IMR-90 (cell line): Measurements from ENCODE around the gene DYRK1B. TPM values are rescaled to one million over a fixed set of nuclear protein-coding genes. Genes with fewer than 3 reads are reported as not detected.

Source experiments
- ATAC-seq: fragments of 200-7000 bp; cut with Tn5 transposase; 2 replicates; pipeline ENCODE4 v1.9.1; 2020; ENCODE audit warnings: low read depth, mild to moderate bottlenecking, moderate library complexity
- BruUV-seq: library from RNA; stranded (reverse); fragments of 400-500 nt; replicated peaks from 2 replicates; lab custom pipeline; 2021; lab: Mats Ljungman, UMichigan
- CTCF ChIA-PET: fragments of 300-600 bp; formaldehyde crosslinking; extraction: SDS; loops from one replicate; lab custom pipeline; 2021; ENCODE audit warnings: antibody characterized with exemption; lab: Yijun Ruan, JAX
- POLR2A ChIA-PET: fragments of 300-600 bp; sonication (Branson Sonifier 250); formaldehyde crosslinking; loops from one replicate; lab custom pipeline; 2022; ENCODE audit warnings: antibody characterized with exemption; ENCODE audit not compliant: unreplicated experiment; lab: Charles Lee
- DNase-seq: peaks from one replicate; pipeline ENCODE4 v3.0.0; 2013
- H2AFZ ChIP-seq: replicated peaks from 2 replicates; pipeline ENCODE3; 2013; ENCODE audit warnings: low read length, mild to moderate bottlenecking; ENCODE audit not compliant: poor library complexity
- H2AK5ac ChIP-seq: 2 replicates; pipeline ENCODE4 v1.6.1; 2013; ENCODE audit warnings: low read depth, low read length, inconsistent platforms
- H2AK9ac ChIP-seq: replicated peaks from 2 replicates; pipeline ENCODE3; 2013; ENCODE audit warnings: mild to moderate bottlenecking, low read depth, low read length, moderate library complexity; ENCODE audit not compliant: poor library complexity
- H2BK120ac ChIP-seq: 2 replicates; pipeline ENCODE4 v1.6.1; 2013; ENCODE audit warnings: low read depth, low read length, inconsistent platforms
- H2BK15ac ChIP-seq: 3 replicates; pipeline ENCODE4 v1.6.1; 2013; ENCODE audit warnings: low read depth, low read length, inconsistent platforms
- H2BK20ac ChIP-seq: 2 replicates; pipeline ENCODE4 v1.6.1; 2013; ENCODE audit warnings: low read depth, mild to moderate bottlenecking, inconsistent platforms, low read length, moderate library complexity
- H2BK5ac ChIP-seq: 2 replicates; pipeline ENCODE4 v1.6.1; 2013; ENCODE audit warnings: mild to moderate bottlenecking, low read depth, low read length, inconsistent platforms; ENCODE audit not compliant: poor library complexity, severe bottlenecking
- H3K14ac ChIP-seq: replicated peaks from 2 replicates; pipeline ENCODE4 v1.6.1; 2013; ENCODE audit warnings: low read depth, low read length, inconsistent platforms
- H3K18ac ChIP-seq: 2 replicates; pipeline ENCODE4 v1.6.1; 2013; ENCODE audit warnings: low read depth, low read length, control low read depth
- H3K23ac ChIP-seq: 2 replicates; pipeline ENCODE4 v1.6.1; 2013; ENCODE audit warnings: low read depth, low read length, inconsistent platforms
- H3K27ac ChIP-seq: 2 replicates; pipeline ENCODE4 v1.5.1; 2013; ENCODE audit warnings: mild to moderate bottlenecking, control low read depth, low read length; ENCODE audit not compliant: insufficient read depth
- H3K27me3 ChIP-seq: 2 replicates; pipeline ENCODE4 v1.6.1; 2013; ENCODE audit warnings: low read length; ENCODE audit not compliant: control insufficient read depth, insufficient read depth
- H3K36me3 ChIP-seq: 2 replicates; pipeline ENCODE4 v1.6.1; 2013; ENCODE audit warnings: low read length, mixed read lengths; ENCODE audit not compliant: control insufficient read depth, insufficient read depth
- H3K4ac ChIP-seq: 2 replicates; pipeline ENCODE4 v1.6.1; 2013; ENCODE audit warnings: low read depth, low read length, inconsistent platforms
- H3K4me1 ChIP-seq: 2 replicates; pipeline ENCODE4 v1.6.1; 2013; ENCODE audit warnings: low read length, mixed read lengths; ENCODE audit not compliant: control insufficient read depth, insufficient read depth
- H3K4me2 ChIP-seq: 2 replicates; pipeline ENCODE4 v1.6.1; 2013; ENCODE audit warnings: low read depth, mild to moderate bottlenecking, control low read depth, low read length, moderate library complexity
- H3K4me3 ChIP-seq: 2 replicates; pipeline ENCODE4 v1.5.1; 2013; ENCODE audit warnings: low read depth, mild to moderate bottlenecking, control low read depth, low read length, moderate library complexity; ENCODE audit not compliant: insufficient read depth
- H3K56ac ChIP-seq: 2 replicates; pipeline ENCODE4 v1.6.1; 2013; ENCODE audit warnings: low read length, inconsistent platforms; ENCODE audit not compliant: insufficient read depth; ENCODE audit errors: extremely low read depth
- H3K79me1 ChIP-seq, 2 experiments: 2 replicates each; pipeline ENCODE4 v1.6.1; 2013; ENCODE audit warnings: low read length in 2 of 2, inconsistent platforms in 1 of 2, low read depth in 1 of 2
- H3K9ac ChIP-seq: 2 replicates; pipeline ENCODE4 v1.6.1; 2013; ENCODE audit warnings: low read depth, low read length, control low read depth
- H3K9me1 ChIP-seq: 2 replicates; pipeline ENCODE4 v1.6.1; 2013; ENCODE audit warnings: low read length, inconsistent platforms; ENCODE audit not compliant: insufficient read depth
- H3K9me3 ChIP-seq: 2 replicates; pipeline ENCODE4 v1.6.1; 2013; ENCODE audit warnings: low read length; ENCODE audit not compliant: control insufficient read depth, insufficient read depth
- H4K20me1 ChIP-seq: 2 replicates; pipeline ENCODE4 v1.6.1; 2013; ENCODE audit warnings: low read length, inconsistent platforms; ENCODE audit not compliant: insufficient read depth
- H4K5ac ChIP-seq: 2 replicates; pipeline ENCODE4 v1.6.1; 2013; ENCODE audit warnings: mild to moderate bottlenecking, low read depth, low read length, control low read depth
- H4K8ac ChIP-seq, 2 experiments: 2 replicates each; pipeline ENCODE4 v1.6.1; 2013; ENCODE audit warnings: low read depth in 2 of 2, low read length in 2 of 2, control low read depth in 1 of 2, inconsistent platforms in 1 of 2
- H4K91ac ChIP-seq: 2 replicates; pipeline ENCODE4 v1.6.1; 2013; ENCODE audit warnings: low read depth, low read length, inconsistent platforms; ENCODE audit not compliant: insufficient read depth
- MAFK ChIP-seq: IDR thresholded peaks from 2 replicates; pipeline ENCODE4 v1.6.1; 2012; ENCODE audit warnings: low read depth, low read length, improper control_type of control experiment
- WGBS, 2 experiments: methylation state at CpG; one replicate each; pipeline versions ENCODE4 v1.1.5 to v1.1.7; 2013; ENCODE audit warnings: missing lambda C conversion rate in 2 of 2; ENCODE audit not compliant: insufficient read length in 1 of 2; ENCODE audit errors: extremely low coverage in 2 of 2; 5-methylcytosine and 5-hydroxymethylcytosine counted together
- dilution Hi-C: fragments of 300-500 bp; cut with HindIII; formaldehyde crosslinking; loops from one replicate; pipeline ENCODE4 v1.14.3; 2018; ENCODE audit warnings: low sequenced_read_pairs; ENCODE audit not compliant: unreplicated experiment
- in situ Hi-C: fragments of 300-500 bp; cut with MboI; formaldehyde crosslinking; loops from 3 replicates; pipeline ENCODE4 v1.14.3; 2019; ENCODE audit warnings: low sequenced_read_pairs, inconsistent platforms, mixed read lengths
- intact Hi-C: fragments of 100-400 bp; cut with micrococcal nuclease; formaldehyde crosslinking; loops from 2 replicates; pipeline ENCODE4 v1.10.0; 2022
- polyA plus RNA-seq, 3 experiments: library from polyadenylated mRNA; depleted of rRNA; stranded (reverse); fragments of >200 nt; gene quantifications; 2 replicates each; pipeline ENCODE4 v1.2.3, GENCODE V29; 2012; ENCODE audit warnings: low replicate concordance in 1 of 3
- total RNA-seq: library from RNA; depleted of rRNA; stranded (reverse); fragments of >200 nt; gene quantifications from 2 replicates; pipeline ENCODE4 v1.2.3, GENCODE V29; 2012

The DYRK1B gene
- total and polyA plus RNA-seq, 2 of the 4 experiments (the other 2 are of a cell fraction), result 2.7 to 11.4 TPM

GRCh38 chr19:39817888-39818561 lies 15.9 kb downstream of the DYRK1B start:
- CTCF ChIA-PET, result no interaction called here
- H3K14ac ChIP-seq, result no peak overlapping the region

More at GRCh38 chr19:39817888-39818561, 15.9 kb downstream of the DYRK1B start:
- Histone ChIP-seq H2AFZ (no peak overlapping the region), H3K18ac (no peak overlapping the region), H4K5ac (no peak overlapping the region), H3K4me2 (no peak overlapping the region), H4K91ac (no peak overlapping the region), H2AK9ac (no peak overlapping the region), H3K4me1 (no peaks in the 10 kb centered on the region), H3K27ac (no peak overlapping the region), H3K27me3 (no peaks in the 10 kb centered on the region), H3K79me1 (peaks cover 0 to 5% of the 10 kb centered on the region in 2 experiments; a peak in 1 of 4 replicates), H2BK20ac (no peak overlapping the region), H3K9ac (no peak overlapping the region), H2BK120ac (no peak overlapping the region), H2BK15ac (no peak overlapping the region), H2AK5ac (no peak overlapping the region), H3K23ac (no peak overlapping the region), H3K4me3 (no peak overlapping the region), H3K4ac (no peak overlapping the region), H3K9me1 (peaks cover 4% of the 10 kb centered on the region; the same call in 1 of the 2 replicates), H3K36me3 (no peaks in the 10 kb centered on the region; the same call in 1 of the 2 replicates), H3K56ac (no peak overlapping the region), H4K20me1 (no peaks in the 10 kb centered on the region), H2BK5ac (no peak overlapping the region), H4K8ac (no peak overlapping the region), H3K9me3 (no peaks in the 10 kb centered on the region)
- no peak for DNase-seq
- ATAC-seq, result no peak
- 93% methylated on average over 8 of the region's 12 CpGs; no CpG with 5 or more reads in 1 of the 2 experiments for WGBS, 2 experiments
- no TSS peak for BruUV-seq
- in situ Hi-C loops (no loop called here), intact Hi-C loops (no loop called here), dilution Hi-C loops (no loop called here)
- POLR2A ChIA-PET, result no interaction called here
- no peak for TF ChIP-seq MAFK
